Activated CD4-positive, alpha-beta T cell treated with anti-CD3 and anti-CD28 coated beads, Interleukin-10, Interleukin-2, amounts not matched to agents 100 ng/mL and 50 ng/mL, durations not matched to agents 16 hours and 8 hours (primary cell): Measurements from ENCODE around the gene CYP27A1.
"Not testable (repeated sequence)": the region's sequence is repeated elsewhere in the genome, so short reads cannot be mapped to it uniquely, and the experiment has no call there.

Source experiments
- DNase-seq: peaks from one replicate; pipeline ENCODE4 v3.0.0-alpha.2; 2020

Gene CYP27A1

GRCh38 chr2:218781691-218782527 is at the start of gene CYP27A1:
Gene CYP27A1 (plus strand): TSS chr2:218782147. CDS start chr2:218782183, 36 bp downstream.
- no peak for DNase-seq

- DNase-seq: no peak
These were observed 49.2 kb upstream of the CYP27A1 start for GRCh38 chr2:218732761-218733158.

GRCh38 chr2:218733171-218734021 is 48.6 kb upstream of the CYP27A1 start:
- peak; percentile 63 for DNase-seq

- DNase-seq: no peak
These were observed 47.6 kb upstream of the CYP27A1 start for GRCh38 chr2:218734190-218734975.

- no peak for DNase-seq
These were observed 45.4 kb upstream of the CYP27A1 start for GRCh38 chr2:218736531-218736930.

- peak; percentile 14 for DNase-seq
These were observed 38.9 kb upstream of the CYP27A1 start for GRCh38 chr2:218743068-218743467.

- DNase-seq: peak; percentile 18
These were observed 37.3 kb upstream of the CYP27A1 start for GRCh38 chr2:218744615-218745014.

- no peak for DNase-seq
These were observed 36.8 kb upstream of the CYP27A1 start for GRCh38 chr2:218745160-218745558.

GRCh38 chr2:218745559-218746469 is 36.1 kb upstream of the CYP27A1 start:
- no peak for DNase-seq

- no peak for DNase-seq
These were observed 35.5 kb upstream of the CYP27A1 start for GRCh38 chr2:218746470-218746795.

- no peak for DNase-seq
These were observed 35.0 kb upstream of the CYP27A1 start for GRCh38 chr2:218746960-218747359.

GRCh38 chr2:218748741-218749441 is 33.1 kb upstream of the CYP27A1 start:
- no peak for DNase-seq

GRCh38 chr2:218754201-218754600 is 27.7 kb upstream of the CYP27A1 start:
- DNase-seq: no peak

GRCh38 chr2:218754781-218755180 is 27.2 kb upstream of the CYP27A1 start:
- DNase-seq: no peak

- DNase-seq: no peak
These were observed 26.8 kb upstream of the CYP27A1 start for GRCh38 chr2:218755198-218755566.

- DNase-seq: no peak
These were observed 26.2 kb upstream of the CYP27A1 start for GRCh38 chr2:218755567-218756404.

GRCh38 chr2:218756599-218757377 is 25.2 kb upstream of the CYP27A1 start:
- DNase-seq: no peak

- DNase-seq: no peak
These were observed 20.2 kb upstream of the CYP27A1 start for GRCh38 chr2:218761795-218762194.

- DNase-seq: not testable (repeated sequence)
These were observed 9.2 kb upstream of the CYP27A1 start for GRCh38 chr2:218772759-218773158.

- no peak for DNase-seq
These were observed 8.1 kb upstream of the CYP27A1 start for GRCh38 chr2:218773881-218774280.
